Measurements from ENCODE around the gene BAG5. TPM values are rescaled to one million over a fixed set of nuclear protein-coding genes. Genes with fewer than 3 reads are reported as not detected.

Gene BAG5
- total RNA-seq, 1 experiment from 2014 or later = 76.5 TPM

GRCh38 chr14:103568952-103569351 lies 6.5 kb upstream of the BAG5 start:
- H3K4me1 ChIP-seq (replicated peaks; ENCODE audit: insufficient read depth) = peaks cover 14% of the 10 kb centered on the region
- H3K36me3 ChIP-seq (ENCODE audit: low read depth) = peaks cover 13% of the 10 kb centered on the region
- POLR2A ChIA-PET (ENCODE audit: unreplicated experiment) = interaction anchor here (1.0 kb wide), 1 partner anchor 29 kb away, joined by 14 read pairs; no protein-coding TSS in a partner anchor
- peaks cover 89% of the 10 kb centered on the region for H3K79me2 ChIP-seq (ENCODE audit: low read depth)
- no peak overlapping the region for H3K4me3 ChIP-seq
- no peaks in the 10 kb centered on the region for H3K9me3 ChIP-seq (ENCODE audit: insufficient read depth, low read depth)
- H3K27ac ChIP-seq = no peak overlapping the region
- H3F3A ChIP-seq (ENCODE audit: insufficient read depth, low read depth) = peaks cover 53% of the 10 kb centered on the region
- no peaks in the 10 kb centered on the region for H3K9me2 ChIP-seq (ENCODE audit: insufficient read depth)
- TF ChIP-seq, protein P1, sequence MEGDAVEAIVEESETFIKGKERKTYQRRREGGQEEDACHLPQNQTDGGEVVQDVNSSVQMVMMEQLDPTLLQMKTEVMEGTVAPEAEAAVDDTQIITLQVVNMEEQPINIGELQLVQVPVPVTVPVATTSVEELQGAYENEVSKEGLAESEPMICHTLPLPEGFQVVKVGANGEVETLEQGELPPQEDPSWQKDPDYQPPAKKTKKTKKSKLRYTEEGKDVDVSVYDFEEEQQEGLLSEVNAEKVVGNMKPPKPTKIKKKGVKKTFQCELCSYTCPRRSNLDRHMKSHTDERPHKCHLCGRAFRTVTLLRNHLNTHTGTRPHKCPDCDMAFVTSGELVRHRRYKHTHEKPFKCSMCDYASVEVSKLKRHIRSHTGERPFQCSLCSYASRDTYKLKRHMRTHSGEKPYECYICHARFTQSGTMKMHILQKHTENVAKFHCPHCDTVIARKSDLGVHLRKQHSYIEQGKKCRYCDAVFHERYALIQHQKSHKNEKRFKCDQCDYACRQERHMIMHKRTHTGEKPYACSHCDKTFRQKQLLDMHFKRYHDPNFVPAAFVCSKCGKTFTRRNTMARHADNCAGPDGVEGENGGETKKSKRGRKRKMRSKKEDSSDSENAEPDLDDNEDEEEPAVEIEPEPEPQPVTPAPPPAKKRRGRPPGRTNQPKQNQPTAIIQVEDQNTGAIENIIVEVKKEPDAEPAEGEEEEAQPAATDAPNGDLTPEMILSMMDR (conservative IDR thresholded peaks at IDR 0.05) = no peak
- TF ChIP-seq EZH2 (IDR thresholded peaks at IDR 0.05; ENCODE audit: low read depth) = no peak
- no TSS peak for BruUV-seq (replicated peaks)
- DNase-seq = peak in 1 of 2 experiments; percentile 17
- intact Hi-C loops (cut with micrococcal nuclease; ENCODE audit: unreplicated experiment) = no loop called here
- H4K20me1 ChIP-seq (ENCODE audit: insufficient read depth) = peaks cover 59% of the 10 kb centered on the region
- H3K4me2 ChIP-seq = no peak overlapping the region
- no peaks in the 10 kb centered on the region for H3K27me3 ChIP-seq (ENCODE audit: insufficient read depth, low read depth)
- no peak overlapping the region for H2AFZ ChIP-seq
- CTCF ChIA-PET = no interaction called here

GRCh38 chr14:103563844-103564505 lies 1.5 kb upstream of the BAG5 start:
- Histone ChIP-seq H3K36me3 (ENCODE audit: low read depth) (peaks cover 17% of the 10 kb centered on the region), H3K27me3 (ENCODE audit: insufficient read depth, low read depth) (no peaks in the 10 kb centered on the region)
- intact Hi-C loops (cut with micrococcal nuclease; ENCODE audit: unreplicated experiment) = loop anchor here (5.0 kb wide), 3 partner anchors 42 to 143 kb away; partner anchors contain the start of gene CKB

GRCh38 chr14:103563226-103563620 lies 766 bp upstream of the BAG5 start:
- H3F3A ChIP-seq (ENCODE audit: insufficient read depth, low read depth) = peaks cover 64% of the 10 kb centered on the region
- peaks cover 97% of the 10 kb centered on the region for H3K79me2 ChIP-seq (ENCODE audit: low read depth)
- intact Hi-C loops (cut with micrococcal nuclease; ENCODE audit: unreplicated experiment) = loop anchor here (5.0 kb wide), 3 partner anchors 41 to 144 kb away; partner anchors contain the start of gene CKB
- no peaks in the 10 kb centered on the region for H3K27me3 ChIP-seq (ENCODE audit: insufficient read depth, low read depth)
- TF ChIP-seq, protein P1 (conservative IDR thresholded peaks at IDR 0.05) = 0 out of 2 replicates have a peak, but pooled peaks have one; percentile 7
- no peak for TF ChIP-seq EZH2 (IDR thresholded peaks at IDR 0.05; ENCODE audit: low read depth)
- H3K9me2 ChIP-seq (ENCODE audit: insufficient read depth) = no peaks in the 10 kb centered on the region
- H3K9me3 ChIP-seq (ENCODE audit: insufficient read depth, low read depth) = no peaks in the 10 kb centered on the region
- peaks cover 47% of the 10 kb centered on the region for H3K4me1 ChIP-seq (replicated peaks; ENCODE audit: insufficient read depth)
- H3K4me3 ChIP-seq = peak overlapping the region; percentile 87
- peak overlapping the region; percentile 96 for H3K4me2 ChIP-seq
- peak overlapping the region; percentile 93 for H2AFZ ChIP-seq
- POLR2A ChIA-PET (ENCODE audit: unreplicated experiment) = interaction anchor here (0.7 kb wide), 2 partner anchors 130 to 1449 kb away, joined by 4 to 9 read pairs; no protein-coding TSS in a partner anchor
- no peak for DNase-seq
- H4K20me1 ChIP-seq (ENCODE audit: insufficient read depth) = peaks cover 64% of the 10 kb centered on the region
- H3K36me3 ChIP-seq (ENCODE audit: low read depth) = peaks cover 25% of the 10 kb centered on the region
- no TSS peak for BruUV-seq (replicated peaks)
- CTCF ChIA-PET = interaction anchor here (0.6 to 1.2 kb wide), 2 partner anchors 44 to 438 kb away, joined by 3 read pairs; no protein-coding TSS in a partner anchor
- peak overlapping the region; percentile 76 for H3K27ac ChIP-seq

More at GRCh38 chr14:103563844-103564505, 1.5 kb upstream of the BAG5 start:
- peak overlapping the region; percentile 87 for H3K4me3 ChIP-seq
- H3K9me3 ChIP-seq (ENCODE audit: insufficient read depth, low read depth) = no peaks in the 10 kb centered on the region
- peak overlapping the region; percentile 93 for H2AFZ ChIP-seq
- peaks cover 61% of the 10 kb centered on the region for H4K20me1 ChIP-seq (ENCODE audit: insufficient read depth)
- DNase-seq = peak in 1 of 2 experiments; percentile 34
- no peaks in the 10 kb centered on the region for H3K9me2 ChIP-seq (ENCODE audit: insufficient read depth)
- H3F3A ChIP-seq (ENCODE audit: insufficient read depth, low read depth) = peaks cover 60% of the 10 kb centered on the region
- TF ChIP-seq, protein P1 (conservative IDR thresholded peaks at IDR 0.05) = no peak
- peaks cover 95% of the 10 kb centered on the region for H3K79me2 ChIP-seq (ENCODE audit: low read depth)
- H3K4me2 ChIP-seq = peak overlapping the region; percentile 96
- H3K4me1 ChIP-seq (replicated peaks; ENCODE audit: insufficient read depth) = peaks cover 39% of the 10 kb centered on the region
- BruUV-seq (replicated peaks) = TSS peak; percentile 60
- ChIA-PET CTCF (interaction anchor here (0.6 to 1.2 kb wide), 4 partner anchors 12 to 439 kb away, joined by 3 to 8 read pairs (median 3); no protein-coding TSS in a partner anchor), POLR2A (ENCODE audit: unreplicated experiment) (interaction anchor here (0.6 to 0.7 kb wide), 5 partner anchors 129 to 1406 kb away, joined by 3 to 8 read pairs (median 4); no protein-coding TSS in a partner anchor)
- no peak overlapping the region for H3K27ac ChIP-seq
